KOPT-K1 (cell line): ENCODE data around the gene TNP2.
"Not testable (repeated sequence)": the region's sequence is repeated elsewhere in the genome, so short reads cannot be mapped to it uniquely, and the experiment has no call there.

Experiments
- H3K27ac ChIP-seq: fragments of 200-600 bp; sonication (generic); 2 replicates; pipeline ENCODE4 v1.5.1; 2016; ENCODE audit warnings: antibody characterized with exemption, mild to moderate bottlenecking, low read depth, low read length; ENCODE audit not compliant: poor library complexity, severe bottlenecking
- H3K36me3 ChIP-seq: fragments of 200-600 bp; sonication (generic); 2 replicates; pipeline ENCODE4 v1.5.1; 2017; ENCODE audit warnings: antibody characterized with exemption, mild to moderate bottlenecking, low read length, moderate library complexity; ENCODE audit not compliant: insufficient read depth
- H3K9me3 ChIP-seq: fragments of 200-600 bp; sonication (generic); 2 replicates; pipeline ENCODE4 v1.5.1; 2017; ENCODE audit warnings: antibody characterized with exemption, low read length, mild to moderate bottlenecking; ENCODE audit not compliant: insufficient read depth, poor library complexity, severe bottlenecking

The TNP2 gene

GRCh38 chr16:11306997-11307638 lies 38.0 kb upstream of the TNP2 start:
- H3K9me3 ChIP-seq = no peaks in the 10 kb centered on the region
- H3K27ac ChIP-seq = no peak overlapping the region
- no peaks in the 10 kb centered on the region for H3K36me3 ChIP-seq

GRCh38 chr16:11306381-11306780 lies 37.3 kb upstream of the TNP2 start:
- Histone ChIP-seq H3K27ac (no peak overlapping the region), H3K36me3 (no peaks in the 10 kb centered on the region), H3K9me3 (no peaks in the 10 kb centered on the region)

GRCh38 chr16:11303405-11304138 lies 34.4 kb upstream of the TNP2 start:
- Histone ChIP-seq H3K9me3 (no peaks in the 10 kb centered on the region), H3K36me3 (no peaks in the 10 kb centered on the region), H3K27ac (no peak overlapping the region)

- H3K27ac ChIP-seq = no peak overlapping the region
- H3K9me3 ChIP-seq = no peaks in the 10 kb centered on the region
- no peaks in the 10 kb centered on the region for H3K36me3 ChIP-seq
These were observed 33.9 kb upstream of the TNP2 start for GRCh38 chr16:11302977-11303376.

- H3K27ac ChIP-seq = no peak overlapping the region
These were observed 32.7 kb upstream of the TNP2 start for GRCh38 chr16:11301645-11302501.

GRCh38 chr16:11300560-11300892 lies 31.4 kb upstream of the TNP2 start:
- H3K27ac ChIP-seq = no peak overlapping the region
- no peaks in the 10 kb centered on the region for H3K36me3 ChIP-seq
- no peaks in the 10 kb centered on the region for H3K9me3 ChIP-seq

More at GRCh38 chr16:11301645-11302501, 32.7 kb upstream of the TNP2 start:
- H3K9me3 ChIP-seq = no peaks in the 10 kb centered on the region
- no peaks in the 10 kb centered on the region for H3K36me3 ChIP-seq

GRCh38 chr16:11299865-11300559 lies 30.9 kb upstream of the TNP2 start:
- peak overlapping the region; percentile 90 for H3K27ac ChIP-seq
- no peaks in the 10 kb centered on the region for H3K9me3 ChIP-seq
- no peaks in the 10 kb centered on the region for H3K36me3 ChIP-seq

GRCh38 chr16:11298950-11299547 lies 29.9 kb upstream of the TNP2 start:
- not testable (repeated sequence) for H3K9me3 ChIP-seq, H3K36me3 ChIP-seq
- peak overlapping the region; percentile 90 for H3K27ac ChIP-seq

GRCh38 chr16:11298143-11298900 lies 29.2 kb upstream of the TNP2 start:
- Histone ChIP-seq H3K27ac (peak overlapping the region; percentile 90), H3K9me3 (no peaks in the 10 kb centered on the region), H3K36me3 (no peaks in the 10 kb centered on the region)

GRCh38 chr16:11297492-11298142 lies 28.5 kb upstream of the TNP2 start:
- Histone ChIP-seq H3K27ac (peak overlapping the region; percentile 90), H3K36me3 (no peaks in the 10 kb centered on the region), H3K9me3 (no peaks in the 10 kb centered on the region)

GRCh38 chr16:11296706-11297491 lies 27.8 kb upstream of the TNP2 start:
- Histone ChIP-seq H3K36me3 (no peaks in the 10 kb centered on the region), H3K9me3 (no peaks in the 10 kb centered on the region), H3K27ac (peak overlapping the region; percentile 90)

- H3K9me3 ChIP-seq = no peaks in the 10 kb centered on the region
- H3K27ac ChIP-seq = peak overlapping the region; percentile 90
- no peaks in the 10 kb centered on the region for H3K36me3 ChIP-seq
These were observed 27.2 kb upstream of the TNP2 start for GRCh38 chr16:11296351-11296705.

- H3K27ac ChIP-seq = no peak overlapping the region
These were observed 26.5 kb upstream of the TNP2 start for GRCh38 chr16:11295672-11296071.

More at GRCh38 chr16:11295672-11296071, 26.5 kb upstream of the TNP2 start:
- Histone ChIP-seq H3K36me3 (no peaks in the 10 kb centered on the region), H3K9me3 (no peaks in the 10 kb centered on the region)
